ENCODE data around the gene ESAM. TPM values are rescaled to one million over a fixed set of nuclear protein-coding genes. Genes with fewer than 3 reads are reported as not detected.

ESAM gene
- total RNA-seq, 2 donors from 2014 or later = 54.2 to 116 TPM

DNA sequence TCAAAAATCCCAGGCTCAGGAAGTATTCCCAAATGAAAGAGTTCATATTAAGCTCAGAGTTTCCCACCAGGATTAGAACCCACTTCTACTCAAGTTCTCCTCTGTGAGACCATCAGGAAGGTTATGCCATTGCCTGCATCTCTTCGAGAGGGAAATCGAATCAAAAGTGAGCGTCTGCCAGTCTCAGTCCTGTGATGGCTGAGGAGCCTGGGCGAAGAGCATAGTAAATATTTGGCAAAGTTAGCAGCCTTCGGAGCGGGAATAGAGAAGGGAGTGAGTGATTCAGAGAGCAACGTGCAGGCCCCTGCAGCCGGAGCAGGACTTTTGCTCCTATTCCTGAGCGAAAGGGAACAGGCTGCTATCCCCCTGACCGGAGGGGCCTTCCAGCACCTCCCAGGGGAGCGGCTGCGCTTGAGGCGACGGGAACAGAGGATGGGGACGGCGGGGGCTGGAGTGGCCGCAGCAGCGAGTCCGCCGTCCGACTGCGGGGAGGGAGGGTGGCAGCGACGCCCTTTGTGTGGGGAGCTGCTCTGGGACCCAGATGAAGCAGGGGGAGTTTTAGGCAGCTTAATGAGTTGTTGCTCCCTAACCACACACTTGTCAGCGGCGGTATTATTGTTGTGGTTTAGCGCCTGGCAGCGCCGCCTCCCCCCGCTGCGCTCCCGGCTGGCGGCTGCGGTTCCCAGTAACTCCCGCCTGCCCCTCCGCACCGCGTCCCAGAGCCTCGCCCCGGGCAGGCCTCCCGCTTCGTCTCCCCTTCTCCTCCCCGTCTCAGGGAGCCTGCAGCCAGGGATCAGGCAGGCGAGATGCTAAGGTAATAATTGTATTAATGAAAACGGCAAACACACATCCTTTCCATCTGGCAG, 44.1 kb downstream of the ESAM start:
- ATAC-seq (ENCODE audit: insufficient number of reproducible peaks, low FRiP score, low read depth) (peak; percentile 61), DNase-seq (ENCODE audit: low spot score) (no peak)
- peak overlapping the region; percentile 61 for H3K4me3 ChIP-seq
- H3K9me3 ChIP-seq = no peaks in the 10 kb centered on the region
- peak overlapping the region; percentile 63 to 69 for H3K27ac ChIP-seq
- H3K36me3 ChIP-seq = no peaks in the 10 kb centered on the region
- TF ChIP-seq, protein P1, sequence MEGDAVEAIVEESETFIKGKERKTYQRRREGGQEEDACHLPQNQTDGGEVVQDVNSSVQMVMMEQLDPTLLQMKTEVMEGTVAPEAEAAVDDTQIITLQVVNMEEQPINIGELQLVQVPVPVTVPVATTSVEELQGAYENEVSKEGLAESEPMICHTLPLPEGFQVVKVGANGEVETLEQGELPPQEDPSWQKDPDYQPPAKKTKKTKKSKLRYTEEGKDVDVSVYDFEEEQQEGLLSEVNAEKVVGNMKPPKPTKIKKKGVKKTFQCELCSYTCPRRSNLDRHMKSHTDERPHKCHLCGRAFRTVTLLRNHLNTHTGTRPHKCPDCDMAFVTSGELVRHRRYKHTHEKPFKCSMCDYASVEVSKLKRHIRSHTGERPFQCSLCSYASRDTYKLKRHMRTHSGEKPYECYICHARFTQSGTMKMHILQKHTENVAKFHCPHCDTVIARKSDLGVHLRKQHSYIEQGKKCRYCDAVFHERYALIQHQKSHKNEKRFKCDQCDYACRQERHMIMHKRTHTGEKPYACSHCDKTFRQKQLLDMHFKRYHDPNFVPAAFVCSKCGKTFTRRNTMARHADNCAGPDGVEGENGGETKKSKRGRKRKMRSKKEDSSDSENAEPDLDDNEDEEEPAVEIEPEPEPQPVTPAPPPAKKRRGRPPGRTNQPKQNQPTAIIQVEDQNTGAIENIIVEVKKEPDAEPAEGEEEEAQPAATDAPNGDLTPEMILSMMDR (IDR thresholded peaks at IDR 0.05) = no peak
- peaks cover 0 to 9% of the 10 kb centered on the region in 2 donors for H3K4me1 ChIP-seq (ENCODE audit: control insufficient read depth in 1 of 2, low read depth in 2 of 2)
- H3K27me3 ChIP-seq (replicated peaks; ENCODE audit: insufficient read depth) = no peaks in the 10 kb centered on the region

DNA sequence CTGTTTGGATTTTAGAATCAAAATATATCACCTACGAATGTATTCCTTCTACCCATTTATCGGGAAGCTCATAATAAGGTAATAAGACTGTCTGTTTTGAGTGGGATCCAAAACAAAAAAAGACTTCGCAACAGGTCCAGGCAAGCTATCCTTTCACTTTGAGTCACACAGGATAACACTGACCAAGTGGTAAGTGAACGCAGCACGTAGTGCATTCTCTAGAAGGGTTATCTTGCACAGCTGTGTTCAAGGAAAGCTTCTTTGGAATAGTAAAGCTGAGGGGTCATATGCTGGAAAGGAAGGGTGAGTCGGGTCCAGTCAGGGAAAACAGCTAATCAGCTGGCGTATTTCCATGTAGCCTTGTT, 44.7 kb downstream of the ESAM start:
- no peak for DNase-seq (ENCODE audit: low spot score)
- H3K27me3 ChIP-seq (replicated peaks; ENCODE audit: insufficient read depth) = no peaks in the 10 kb centered on the region
- H3K9me3 ChIP-seq = no peaks in the 10 kb centered on the region
- TF ChIP-seq, protein P1 (IDR thresholded peaks at IDR 0.05) = no peak
- H3K4me3 ChIP-seq = peak overlapping the region; percentile 61
- peak overlapping the region; percentile 63 to 69 for H3K27ac ChIP-seq
- no peak for ATAC-seq (ENCODE audit: insufficient number of reproducible peaks, low FRiP score, low read depth)
- H3K36me3 ChIP-seq = no peaks in the 10 kb centered on the region
- peaks cover 0 to 9% of the 10 kb centered on the region in 2 donors for H3K4me1 ChIP-seq (ENCODE audit: control insufficient read depth in 1 of 2, low read depth in 2 of 2)

DNA sequence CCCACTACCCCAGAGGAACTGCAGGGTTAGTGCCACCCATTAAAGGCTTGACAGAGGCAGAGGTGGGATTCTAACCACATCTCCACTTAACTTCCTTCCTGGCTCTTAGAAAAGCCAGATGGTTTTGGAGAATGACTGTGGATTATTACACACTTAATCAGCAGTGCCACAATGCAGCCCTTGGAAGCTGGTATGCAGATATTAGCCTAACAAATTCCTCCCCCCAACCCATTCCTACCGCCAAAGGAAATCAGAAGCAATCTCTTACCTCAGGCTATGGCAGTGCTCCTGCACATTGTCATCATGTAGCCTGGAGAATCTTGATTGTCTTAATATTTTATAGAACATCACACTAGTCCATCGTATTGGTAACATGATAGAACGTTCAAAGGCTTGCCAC, 45.5 kb downstream of the ESAM start:
- no peaks in the 10 kb centered on the region for H3K9me3 ChIP-seq
- no peaks in the 10 kb centered on the region for H3K27me3 ChIP-seq (replicated peaks; ENCODE audit: insufficient read depth)
- H3K36me3 ChIP-seq = no peaks in the 10 kb centered on the region
- no peak overlapping the region for H3K27ac ChIP-seq
- H3K4me1 ChIP-seq (ENCODE audit: control insufficient read depth in 1 of 2, low read depth in 2 of 2) = peaks cover 0 to 9% of the 10 kb centered on the region in 2 donors
- DNase-seq (ENCODE audit: low spot score) = no peak
- H3K4me3 ChIP-seq = no peak overlapping the region
- TF ChIP-seq, protein P1 (IDR thresholded peaks at IDR 0.05) = no peak
- ATAC-seq (ENCODE audit: insufficient number of reproducible peaks, low FRiP score, low read depth) = no peak

DNA sequence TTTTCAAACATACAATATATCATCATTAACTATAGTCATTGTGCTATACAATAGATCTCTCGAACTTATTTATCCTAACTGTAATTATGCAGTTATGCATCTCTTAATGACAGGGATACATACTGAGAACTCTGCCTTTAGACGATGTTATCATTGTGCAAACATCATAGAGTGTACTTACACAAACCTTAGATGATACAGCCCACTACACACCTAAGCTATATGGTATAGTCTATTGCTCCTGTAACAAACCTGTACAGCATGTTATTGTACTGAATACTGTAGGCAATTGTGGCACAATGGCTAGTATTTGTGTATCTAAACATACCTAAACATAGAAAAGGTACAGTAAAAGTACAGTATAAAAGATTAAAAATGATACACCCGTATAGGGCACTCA, 49.7 kb downstream of the ESAM start:
- DNase-seq (ENCODE audit: low spot score) = no peak
- TF ChIP-seq, protein P1 (IDR thresholded peaks at IDR 0.05) = no peak
- no peaks in the 10 kb centered on the region for H3K9me3 ChIP-seq
- no peak overlapping the region for H3K4me3 ChIP-seq
- no peak for ATAC-seq (ENCODE audit: insufficient number of reproducible peaks, low FRiP score, low read depth)
- no peak overlapping the region for H3K27ac ChIP-seq
- no peaks in the 10 kb centered on the region for H3K27me3 ChIP-seq (replicated peaks; ENCODE audit: insufficient read depth)
- no peaks in the 10 kb centered on the region for H3K36me3 ChIP-seq
- no peaks in the 10 kb centered on the region for H3K4me1 ChIP-seq (ENCODE audit: control insufficient read depth in 1 of 2, low read depth in 2 of 2)

DNA sequence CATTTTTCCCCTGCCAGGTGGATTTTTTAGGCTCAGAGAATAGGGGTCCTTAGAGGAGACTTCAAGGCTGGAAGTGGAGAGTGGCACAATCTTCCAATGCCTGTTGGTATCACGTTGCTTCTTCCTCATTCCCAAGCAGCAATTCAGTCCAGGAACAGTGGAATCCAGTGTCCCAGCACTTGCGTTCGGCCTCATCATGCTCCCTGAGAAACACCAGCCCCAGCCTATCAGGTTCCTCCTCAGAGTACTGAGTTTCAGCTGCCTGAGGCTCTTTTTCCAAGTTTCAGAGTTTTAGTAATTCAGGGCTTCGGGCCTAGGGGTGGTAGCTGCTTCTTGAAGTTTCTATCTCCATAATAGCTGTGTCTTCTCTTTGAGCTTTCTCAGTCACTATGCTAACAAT, 54.3 kb downstream of the ESAM start:
- TF ChIP-seq, protein P1 (IDR thresholded peaks at IDR 0.05) = no peak
- H3K9me3 ChIP-seq = no peaks in the 10 kb centered on the region
- no peaks in the 10 kb centered on the region for H3K27me3 ChIP-seq (replicated peaks; ENCODE audit: insufficient read depth)
- no peaks in the 10 kb centered on the region for H3K36me3 ChIP-seq
- ATAC-seq (ENCODE audit: insufficient number of reproducible peaks, low FRiP score, low read depth) (no peak), DNase-seq (ENCODE audit: low spot score) (no peak)
- no peaks in the 10 kb centered on the region for H3K4me1 ChIP-seq (ENCODE audit: control insufficient read depth in 1 of 2, low read depth in 2 of 2)
- no peak overlapping the region for H3K27ac ChIP-seq
- no peak overlapping the region for H3K4me3 ChIP-seq

Other genes with a start within 250 kb of the ESAM start
- not detected for gene OR8B12, start 218.6 kb downstream of the ESAM start, total RNA-seq
- gene OR8A1, start 192.3 kb downstream of the ESAM start, total RNA-seq = under 1 TPM in 1 of 2 donors, not detected in 1; 0.81 TPM
- not detected for gene PANX3, start 150.9 kb downstream of the ESAM start, total RNA-seq
- gene TBRG1, start 139.4 kb downstream of the ESAM start, total RNA-seq = 10 to 100 TPM; 30.3 to 57.8 TPM
- 10 to 100 TPM in 1 of 2 donors, 1 to 10 TPM in 1; 9.7 to 20.0 TPM for gene SIAE, start 88.6 kb downstream of the ESAM start, total RNA-seq
- 1 to 10 TPM; 3.9 to 6.4 TPM for gene SPA17, start 88.4 kb downstream of the ESAM start, total RNA-seq
- gene NRGN, start 22.3 kb downstream of the ESAM start, total RNA-seq = 10 to 100 TPM in 1 of 2 donors, 1 to 10 TPM in 1; 7.3 to 17.5 TPM
- gene VSIG2, start 10.0 kb downstream of the ESAM start, total RNA-seq = 1 to 10 TPM; 1.2 to 2.7 TPM
- 10 to 100 TPM; 16.4 to 29.4 TPM for gene MSANTD2, start 38.1 kb upstream of the ESAM start, total RNA-seq
- gene ROBO3, start 103.1 kb upstream of the ESAM start, total RNA-seq = 10 to 100 TPM in 1 of 2 donors, 1 to 10 TPM in 1; 5.5 to 13.7 TPM
- 10 to 100 TPM in 1 of 2 donors, 1 to 10 TPM in 1; 8.5 to 18.8 TPM for gene ROBO4, start 135.6 kb upstream of the ESAM start, total RNA-seq
- gene HEPN1, start 157.0 kb upstream of the ESAM start, total RNA-seq = under 1 TPM in 1 of 2 donors, not detected in 1; 0.41 TPM
- gene HEPACAM, start 173.8 kb upstream of the ESAM start, total RNA-seq = 1 to 10 TPM in 1 of 2 donors, under 1 TPM in 1; 0.49 to 1.2 TPM
- gene CCDC15, start 191.9 kb upstream of the ESAM start, total RNA-seq = 1 to 10 TPM in 1 of 2 donors, under 1 TPM in 1; 0.49 to 1.2 TPM